Globus pallidus (tissue), 1 donor: Measurements from ENCODE around the gene KDELR1.
"Not testable (repeated sequence)": the region's sequence is repeated elsewhere in the genome, so short reads cannot be mapped to it uniquely, and the experiment has no call there.

Experiments
- DNase-seq: peaks from one replicate; pipeline ENCODE4 v3.0.0-alpha.2; 2015; ENCODE audit warnings: low spot score

The KDELR1 gene

GRCh38 chr19:48397263-48398101 is 6.1 kb upstream of the KDELR1 start:
- DNase-seq: no peak

- DNase-seq: no peak
Measured at GRCh38 chr19:48396824-48397176, 5.4 kb upstream of the KDELR1 start.

- no peak for DNase-seq
Measured at GRCh38 chr19:48396016-48396823, 4.9 kb upstream of the KDELR1 start.

- no peak for DNase-seq
Measured at GRCh38 chr19:48395499-48395898, 4.1 kb upstream of the KDELR1 start.

- DNase-seq: no peak
Measured at GRCh38 chr19:48395170-48395455, 3.8 kb upstream of the KDELR1 start.

- no peak for DNase-seq
Measured at GRCh38 chr19:48394331-48395169, 3.2 kb upstream of the KDELR1 start.

GRCh38 chr19:48393559-48394330 is 2.4 kb upstream of the KDELR1 start, which contains the start of gene GRIN2D:
GRIN2D (plus strand) TSS chr19:48393668; CDS start chr19:48398393, 4,725 bp downstream.
- no peak for DNase-seq

GRCh38 chr19:48392860-48393558 is 1.7 kb upstream of the KDELR1 start:
- no peak for DNase-seq

GRCh38 chr19:48392006-48392344 is 624 bp upstream of the KDELR1 start:
- DNase-seq: not testable (repeated sequence)

- peak; percentile 38 for DNase-seq
Measured at GRCh38 chr19:48390188-48391099, 907 bp downstream of the KDELR1 start.

GRCh38 chr19:48386981-48387380 is 4.4 kb downstream of the KDELR1 start:
- no peak for DNase-seq

- no peak for DNase-seq
Measured at GRCh38 chr19:48385461-48386087, 5.8 kb downstream of the KDELR1 start.

GRCh38 chr19:48382286-48382685 is 9.1 kb downstream of the KDELR1 start:
- no peak for DNase-seq

GRCh38 chr19:48381178-48381950 is 10.0 kb downstream of the KDELR1 start:
- no peak for DNase-seq

- DNase-seq: no peak
Measured at GRCh38 chr19:48379058-48379457, 12.3 kb downstream of the KDELR1 start.

- no peak for DNase-seq
Measured at GRCh38 chr19:48378194-48378570, 13.2 kb downstream of the KDELR1 start.

- no peak for DNase-seq
Measured at GRCh38 chr19:48373567-48373966, 17.8 kb downstream of the KDELR1 start.

- no peak for DNase-seq
Measured at GRCh38 chr19:48372904-48373303, 18.4 kb downstream of the KDELR1 start.

GRCh38 chr19:48371771-48372170 is 19.6 kb downstream of the KDELR1 start:
- not testable (repeated sequence) for DNase-seq
